Activated gamma-delta T cell treated with anti-CD3 and anti-CD28 coated beads, Interleukin-2, amount 50 U/mL, for 16 hours (primary cell): Measurements from ENCODE around the gene CD44.
A peak's percentile ranks its signal among the peaks of the same experiment; 100 is the strongest.

Source experiments
- DNase-seq: peaks from one replicate; pipeline ENCODE4 v3.0.0-alpha.2; 2020; ENCODE audit warnings: low read depth

The CD44 gene

DNA sequence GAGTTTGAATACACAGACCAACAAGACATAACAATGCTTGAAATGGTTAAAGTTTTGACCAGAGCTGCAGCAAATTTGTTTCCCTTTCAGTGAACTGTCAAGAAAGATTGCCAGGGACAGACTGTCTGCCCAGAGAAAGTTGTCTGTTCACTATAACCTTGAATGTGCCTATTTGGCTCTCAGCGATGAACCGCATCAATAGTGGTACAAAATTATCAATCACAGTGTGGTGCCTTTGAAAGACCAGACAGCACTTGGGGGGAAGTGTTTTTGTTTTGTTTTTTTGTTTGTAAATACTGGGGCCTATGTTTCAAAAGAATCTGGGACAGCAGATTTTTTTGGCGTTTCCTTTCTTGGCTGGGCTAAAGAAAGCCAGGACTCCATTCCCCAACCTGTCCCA, 123.1 kb downstream of the CD44 start:
- no peak for DNase-seq

DNA sequence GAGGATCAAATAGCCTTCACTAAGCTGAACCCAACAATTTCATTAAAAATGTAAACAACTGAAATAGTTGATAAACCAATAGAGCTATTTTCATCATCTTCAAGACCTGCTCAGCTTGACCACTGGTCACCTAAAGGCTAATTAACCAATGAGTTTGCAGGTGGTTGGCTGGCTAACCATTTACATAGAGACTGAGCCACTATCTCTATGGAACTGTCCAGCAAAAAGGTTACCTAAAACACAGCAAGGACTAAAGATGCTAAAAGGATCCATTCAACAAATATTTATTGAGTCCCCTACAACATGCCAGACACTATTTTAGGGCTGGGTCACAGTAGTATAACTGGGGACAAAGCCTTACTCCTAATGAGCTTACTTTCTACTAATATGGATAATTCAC, 123.8 kb downstream of the CD44 start:
- no peak for DNase-seq

DNA sequence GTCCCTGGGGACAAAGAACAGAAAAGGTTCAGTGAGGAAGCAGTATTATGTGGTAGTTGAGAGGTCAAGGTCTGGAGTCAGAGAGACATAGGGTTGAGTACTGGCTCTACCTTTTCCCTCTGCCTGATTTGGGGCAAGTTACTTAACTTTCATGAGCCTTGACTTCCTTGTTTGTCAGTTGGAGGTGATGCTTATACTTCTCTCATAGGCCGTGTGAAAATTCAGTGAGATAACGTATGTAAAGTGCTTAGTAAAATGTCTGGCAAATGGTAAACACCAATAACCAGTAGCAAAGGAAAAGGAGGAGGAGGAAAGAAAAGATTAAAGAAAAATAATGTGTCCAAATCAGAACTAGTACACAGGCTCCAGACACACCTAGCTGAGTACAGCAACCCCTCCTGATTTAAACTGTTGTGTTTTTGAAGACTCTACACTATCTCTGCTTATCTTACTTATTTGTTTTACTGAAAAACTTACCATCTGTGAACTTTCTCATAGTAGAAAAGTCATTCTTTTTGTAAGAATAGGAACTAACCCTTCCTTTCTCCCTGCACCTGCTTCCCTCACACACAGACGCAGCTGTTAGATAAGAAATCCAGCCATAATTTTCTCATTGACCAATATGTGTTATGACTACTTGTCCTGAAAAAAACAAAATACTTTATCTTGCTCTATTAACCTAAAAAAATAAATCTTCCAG, 126.9 kb downstream of the CD44 start:
- no peak for DNase-seq

DNA sequence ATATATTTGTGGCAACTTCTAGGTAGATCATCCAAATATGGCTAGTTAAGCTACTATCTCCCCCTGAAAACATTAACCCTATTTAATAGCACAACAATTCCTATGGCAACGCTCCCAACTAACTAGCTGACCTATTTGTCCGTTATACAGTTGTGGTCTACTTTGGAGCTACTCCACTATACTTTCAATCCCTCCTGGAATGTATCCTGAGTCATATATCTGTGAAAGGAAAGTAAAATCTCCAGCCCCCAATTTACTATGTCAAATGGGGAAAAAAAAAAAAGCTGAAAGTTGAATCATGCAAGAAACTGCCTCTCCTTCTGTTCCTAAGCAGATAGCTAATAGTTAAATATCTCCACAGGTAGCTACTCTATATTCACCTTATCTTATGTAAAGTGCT, 128.5 kb downstream of the CD44 start:
- DNase-seq: no peak

DNA sequence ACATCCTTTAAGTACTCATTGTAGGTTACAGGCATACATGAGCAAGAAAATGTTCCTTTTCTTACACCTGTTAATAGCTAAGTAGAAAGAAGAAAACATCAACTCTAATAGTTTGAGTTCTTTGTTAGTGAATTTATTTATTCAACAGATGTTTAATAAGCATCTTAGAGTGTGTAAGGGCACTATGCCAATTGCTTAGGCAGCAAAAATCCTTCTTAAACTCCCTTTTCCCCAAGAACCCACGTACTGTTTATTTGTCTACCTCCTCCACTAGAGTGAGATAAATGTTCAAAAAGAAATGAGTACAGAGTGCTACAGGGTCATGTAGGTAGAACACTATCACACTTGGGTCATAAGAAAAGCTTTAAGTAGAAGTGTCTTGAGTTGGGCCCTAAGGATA, 131.4 kb downstream of the CD44 start:
- DNase-seq: no peak

DNA sequence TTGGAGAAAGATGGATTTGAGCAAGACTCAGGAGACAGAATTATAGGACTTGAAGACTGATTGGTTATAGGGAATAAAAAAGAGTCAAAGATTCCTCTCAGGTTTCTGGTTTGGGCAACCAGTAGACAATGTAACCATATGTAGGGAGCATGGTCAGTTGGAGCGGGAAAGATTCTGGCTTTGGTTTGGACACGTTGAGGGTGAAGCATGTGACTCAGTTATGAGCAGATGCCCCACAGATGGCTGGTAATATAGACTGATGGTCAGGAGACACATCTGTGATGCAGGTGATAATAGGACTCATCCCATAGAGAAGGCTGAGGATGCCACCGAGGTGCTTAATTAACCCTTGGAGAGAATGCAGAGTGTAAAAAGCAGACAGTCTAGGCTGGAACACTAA, 132.1 kb downstream of the CD44 start:
- DNase-seq: no peak

DNA sequence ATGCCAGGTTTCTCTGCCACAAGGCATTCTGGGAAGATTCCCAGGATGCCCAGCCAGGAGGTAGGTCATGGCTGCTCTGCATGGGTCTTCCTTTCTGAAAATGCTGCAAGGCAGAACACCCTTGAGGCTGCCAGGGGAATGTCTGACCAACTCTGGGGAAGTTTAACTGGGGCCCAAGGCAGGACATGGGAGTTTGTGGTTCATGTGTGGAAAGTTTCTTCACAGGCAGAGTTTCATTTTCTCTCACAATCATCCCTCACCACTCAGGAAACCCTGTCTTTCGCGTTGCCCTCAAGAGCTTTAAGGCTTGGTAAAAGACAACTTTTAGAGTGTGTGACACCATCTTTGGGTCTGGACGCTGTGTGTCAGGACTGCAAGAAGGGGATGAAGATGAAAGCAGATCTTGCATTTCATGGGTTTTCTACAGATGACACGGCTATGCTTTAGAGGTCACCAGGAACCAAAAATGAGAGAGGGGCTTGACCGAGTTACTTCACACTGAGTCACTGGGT, 133.5 kb downstream of the CD44 start:
- peak; percentile 25 for DNase-seq

DNA sequence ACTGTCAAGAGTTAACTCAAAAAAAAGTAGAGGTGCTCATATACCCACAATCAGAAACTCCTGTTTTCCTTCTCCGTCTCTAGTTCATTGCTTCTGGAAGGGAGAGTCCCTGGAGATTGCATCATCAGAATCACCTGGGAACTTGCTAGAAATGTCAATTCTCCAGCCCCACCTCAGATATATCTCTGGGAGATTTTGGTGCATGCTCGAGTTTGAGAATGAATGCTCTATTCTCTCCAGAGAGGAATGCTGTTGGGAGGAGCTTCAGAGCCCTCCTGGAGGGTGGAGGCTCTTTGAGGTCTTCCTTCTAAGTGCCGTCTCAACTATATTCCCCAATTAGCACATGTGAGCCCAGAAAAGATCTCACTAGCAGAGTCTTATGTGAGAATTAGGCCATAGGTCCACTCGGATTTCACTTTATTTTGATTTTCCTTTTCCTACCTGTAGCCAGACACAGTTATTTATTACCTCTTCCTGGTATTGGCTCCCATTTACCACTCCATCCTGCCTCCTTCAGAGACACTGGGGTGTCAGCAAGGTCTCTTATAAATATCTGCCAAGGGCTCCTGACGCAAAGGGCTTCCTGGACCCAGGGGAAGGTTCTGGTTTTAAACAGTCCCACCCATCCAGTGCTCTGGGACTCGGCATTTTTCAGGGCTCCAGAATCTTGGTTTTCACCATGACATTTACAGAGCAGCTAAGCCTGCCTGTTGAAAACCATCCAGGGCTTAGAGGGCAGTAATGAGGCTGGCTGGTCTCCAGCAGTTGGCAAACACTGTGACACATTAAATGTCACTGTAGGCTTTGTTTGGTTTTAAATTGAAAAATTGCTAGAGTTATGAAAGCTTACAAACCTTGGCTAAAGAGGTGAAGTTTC, 136.2 kb downstream of the CD44 start:
- DNase-seq: no peak

DNA sequence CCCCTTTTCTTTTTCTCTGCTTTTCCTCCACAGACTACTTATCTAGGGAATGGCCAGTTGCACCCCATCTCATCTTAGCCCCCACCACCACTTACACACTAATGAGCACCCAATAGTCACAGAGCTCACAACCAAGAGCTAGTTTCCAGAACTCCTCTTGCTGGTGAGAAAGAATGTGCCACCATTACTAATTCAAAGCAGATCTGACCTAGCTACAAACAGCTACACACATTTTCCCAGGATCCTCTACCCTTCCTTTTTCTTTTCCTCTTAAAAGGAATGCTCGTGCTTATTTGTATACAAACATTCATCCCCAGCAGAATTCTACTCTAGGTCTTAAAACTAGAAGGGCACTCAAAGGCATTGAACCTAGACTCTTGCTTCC, 136.8 kb downstream of the CD44 start:
- no peak for DNase-seq

DNA sequence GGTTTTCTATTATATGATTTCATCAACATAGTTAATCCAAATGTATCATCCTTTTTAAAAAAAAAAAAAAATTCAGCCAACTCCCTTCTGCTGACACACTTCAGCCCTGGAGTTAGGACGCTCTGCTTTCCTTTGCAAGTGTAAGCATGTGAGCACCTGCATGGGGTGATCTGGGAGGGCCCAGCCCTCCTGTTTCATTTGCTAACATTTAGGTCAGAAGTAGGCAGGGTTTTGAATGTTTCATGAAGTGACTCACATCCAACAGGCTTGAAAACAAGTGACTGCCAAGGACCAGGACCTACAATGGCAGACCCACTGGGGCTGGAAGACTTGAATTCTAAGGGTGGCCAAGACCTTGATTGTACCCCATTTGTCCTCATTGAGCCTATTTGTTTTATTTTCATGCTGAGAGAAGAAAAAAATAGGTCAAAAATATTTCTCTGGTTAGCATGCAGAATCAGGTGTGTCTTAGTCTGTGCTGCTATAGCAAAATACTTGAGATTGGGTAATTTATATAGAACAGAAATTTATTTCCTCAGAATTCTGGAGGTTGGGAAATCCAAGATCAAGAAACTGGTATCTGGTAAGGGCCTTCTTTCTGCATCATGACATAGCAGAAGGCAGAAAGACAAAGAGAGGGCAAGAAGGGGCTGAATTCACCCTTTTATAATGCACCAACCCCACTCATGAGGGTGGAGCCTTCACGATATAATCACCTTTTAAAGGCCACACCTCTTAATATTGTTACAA, 137.6 kb downstream of the CD44 start:
- no peak for DNase-seq

DNA sequence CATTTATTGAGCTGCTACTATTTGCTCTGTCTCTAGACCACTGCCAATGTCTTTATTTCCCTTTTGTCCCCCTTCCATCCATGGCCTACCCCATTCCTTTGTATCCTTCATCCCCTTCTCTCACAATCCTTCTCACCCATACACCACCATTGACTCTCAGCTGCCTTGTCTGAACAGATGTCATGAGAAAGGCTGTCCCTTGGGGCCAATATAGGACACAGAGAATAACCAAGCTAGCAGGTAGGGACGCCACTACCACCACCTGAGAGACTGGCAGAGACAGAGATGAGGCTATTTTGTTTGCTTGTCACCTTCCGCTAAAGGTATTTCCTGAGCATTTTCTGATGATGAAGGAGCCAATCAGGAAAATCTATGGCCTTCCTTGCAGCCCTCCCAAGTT, 138.9 kb downstream of the CD44 start:
- DNase-seq: no peak

DNA sequence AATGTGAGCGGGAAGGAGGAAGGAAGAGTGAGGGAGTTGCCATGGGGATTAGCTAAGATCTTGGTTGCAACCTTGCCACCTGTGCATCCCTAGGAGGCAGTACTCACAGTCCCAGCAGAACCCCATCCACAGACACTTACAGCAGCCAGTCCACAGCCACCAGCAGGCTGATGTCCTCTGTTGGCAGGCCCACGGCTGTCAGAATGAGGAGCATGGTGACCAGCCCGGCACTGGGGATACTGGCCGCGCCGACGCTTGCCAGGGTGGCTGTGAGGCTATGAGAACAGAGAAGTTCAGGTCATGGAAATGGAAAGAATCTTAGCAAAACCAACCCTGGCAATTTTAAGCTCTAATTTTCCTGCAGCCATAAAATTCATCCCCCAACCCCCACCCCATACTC, 141.8 kb downstream of the CD44 start:
- DNase-seq: no peak

DNA sequence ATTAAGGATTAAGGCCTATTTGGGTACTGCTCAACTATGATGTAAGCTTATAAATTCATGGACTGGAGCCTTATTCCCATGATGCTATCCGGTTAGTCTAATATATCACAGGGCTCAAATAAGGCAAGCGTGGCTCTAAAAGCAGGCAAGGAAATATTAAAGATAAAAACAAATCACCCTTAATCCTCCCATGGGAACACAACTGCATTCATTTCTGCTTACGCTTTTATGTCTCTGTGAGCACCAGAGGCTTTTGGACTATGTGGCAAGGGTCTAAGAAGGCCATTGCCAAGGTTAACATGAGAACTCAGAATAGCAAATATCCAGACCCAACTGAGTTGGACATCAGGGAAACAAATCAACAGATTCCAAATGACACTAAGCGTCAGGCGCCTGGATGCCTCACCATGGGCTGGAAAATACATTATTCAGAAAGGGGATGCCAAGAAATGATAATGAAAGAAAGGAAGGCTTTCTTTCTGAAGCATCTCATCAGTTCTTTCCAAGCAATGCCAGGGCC, 142.3 kb downstream of the CD44 start:
- no peak for DNase-seq
